HEK293T (cell line): ENCODE data around the gene STEAP3.

Source experiments
- ARNT ChIP-seq: fragments of 450-650 bp; IDR thresholded peaks from 2 replicates; pipeline ENCODE4 v1.6.1; 2017; ENCODE audit warnings: mild to moderate bottlenecking
- NFRKB ChIP-seq: fragments of 450-650 bp; IDR thresholded peaks from 2 replicates; pipeline ENCODE4 v1.6.1; 2016; ENCODE audit warnings: mild to moderate bottlenecking, moderate library complexity
- PKNOX1 ChIP-seq: fragments of 450-650 bp; IDR thresholded peaks from 2 replicates; pipeline ENCODE4 v1.6.1; 2016
- SP1 ChIP-seq: fragments of 450-650 bp; IDR thresholded peaks from 2 replicates; pipeline ENCODE4 v1.6.1; 2017
- TARDBP ChIP-seq: fragments of 450-650 bp; IDR thresholded peaks from 2 replicates; pipeline ENCODE4 v1.6.1; 2016

- TF ChIP-seq ARNT (no peak), NFRKB (no peak), PKNOX1 (no peak), SP1 (no peak), TARDBP (no peak)
Observed at GRCh38 chr2:119214453-119215037, 9.1 kb upstream of the STEAP3 start.
